HG02642 (cell line): ENCODE data around the gene IPCEF1.
"Not testable (repeated sequence)": the region's sequence is repeated elsewhere in the genome, so short reads cannot be mapped to it uniquely, and the experiment has no call there.

Experiments
- ATAC-seq: cut with Tn5 transposase; IDR thresholded peaks from one replicate; pipeline ENCODE4 v1.9.1; 2021; ENCODE audit warnings: mild to moderate bottlenecking; ENCODE audit not compliant: unreplicated experiment, poor library complexity

Gene IPCEF1

DNA sequence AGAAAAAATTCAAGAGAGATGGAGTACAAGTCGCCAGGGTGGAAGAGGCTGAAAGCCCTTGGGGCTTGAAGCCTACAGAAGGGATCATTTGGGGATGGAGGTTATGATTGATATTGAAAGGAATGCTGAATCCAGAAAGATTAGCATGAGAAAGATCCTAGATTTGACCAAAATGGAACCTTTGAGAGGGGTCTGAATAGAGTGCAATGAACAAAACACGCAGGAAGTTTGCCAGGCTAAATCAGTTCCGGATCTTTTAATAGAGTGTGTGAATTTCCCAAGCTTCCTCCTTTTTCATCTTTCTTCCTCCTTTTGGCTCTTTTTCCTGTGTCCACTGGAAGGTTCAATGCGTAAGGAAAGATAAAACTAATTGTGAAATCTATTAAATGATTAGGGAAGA is 15.3 kb downstream of the IPCEF1 start:
- ATAC-seq, result no peak

DNA sequence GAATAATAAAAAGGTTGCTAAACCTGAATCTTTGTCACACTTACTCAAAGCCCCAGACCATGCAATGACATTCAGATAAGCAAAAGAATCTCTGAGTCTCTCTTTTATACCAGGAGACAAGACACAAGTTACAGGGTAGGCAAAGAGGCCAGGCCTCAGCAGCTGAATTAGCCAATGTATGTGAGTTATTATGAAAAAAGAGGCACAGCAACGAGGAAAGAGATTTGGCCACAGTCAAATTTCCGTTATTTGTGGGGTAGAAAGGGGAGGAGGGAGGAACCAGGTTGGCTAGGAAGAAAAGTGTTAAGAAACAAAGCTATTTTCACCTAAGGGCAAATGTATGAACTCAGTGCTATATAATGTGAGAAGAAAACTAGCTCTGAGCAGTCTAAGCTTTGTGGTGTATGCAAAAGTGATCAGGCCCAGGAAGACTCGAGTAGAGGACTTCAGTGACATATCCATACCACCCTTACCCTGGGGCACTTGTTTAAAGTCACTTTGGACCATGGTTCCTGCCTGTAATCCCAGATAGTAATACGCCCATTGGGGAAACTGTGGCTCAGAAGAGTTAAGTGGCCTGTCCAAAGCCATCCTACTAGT is 19.1 kb downstream of the IPCEF1 start:
- no peak for ATAC-seq

DNA sequence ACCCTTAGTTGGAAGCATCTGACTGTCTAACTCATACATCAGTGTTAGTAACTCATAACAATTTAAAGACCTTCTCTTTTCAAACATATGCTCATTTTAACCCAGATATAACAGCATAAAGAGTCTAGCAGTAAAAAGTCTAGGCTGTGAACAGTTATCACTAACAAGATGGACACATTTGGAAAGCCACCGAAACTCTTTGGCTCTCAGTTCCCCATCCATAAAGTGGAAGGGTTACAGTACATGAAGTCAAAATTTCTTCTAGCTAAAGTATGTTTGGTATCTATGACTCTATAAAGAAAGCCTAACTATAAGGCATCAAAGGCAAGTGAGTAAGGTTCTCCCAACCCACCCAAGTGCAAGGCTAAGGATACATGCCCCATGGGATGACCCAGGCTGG is 22.5 kb downstream of the IPCEF1 start:
- ATAC-seq, result not testable (repeated sequence)

DNA sequence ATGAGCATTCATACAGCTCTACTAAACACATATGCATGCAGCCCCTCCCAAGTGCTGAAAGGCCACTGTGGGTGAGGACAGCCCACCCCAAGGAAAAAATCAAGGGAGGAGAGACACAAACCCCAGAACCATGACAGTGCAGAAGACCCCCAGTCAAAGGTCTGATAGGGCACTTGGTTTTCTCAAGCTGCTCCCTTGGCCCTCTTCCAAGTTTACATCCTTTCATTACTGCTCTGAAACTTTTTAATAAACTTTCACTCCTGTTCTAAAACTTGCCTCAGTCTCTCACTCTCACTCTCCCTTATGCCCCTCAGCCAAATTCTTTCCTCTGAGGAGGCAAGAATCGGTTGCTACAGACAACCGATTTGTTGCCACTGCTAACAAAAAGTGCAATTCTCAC is 24.9 kb downstream of the IPCEF1 start:
- no peak for ATAC-seq

DNA sequence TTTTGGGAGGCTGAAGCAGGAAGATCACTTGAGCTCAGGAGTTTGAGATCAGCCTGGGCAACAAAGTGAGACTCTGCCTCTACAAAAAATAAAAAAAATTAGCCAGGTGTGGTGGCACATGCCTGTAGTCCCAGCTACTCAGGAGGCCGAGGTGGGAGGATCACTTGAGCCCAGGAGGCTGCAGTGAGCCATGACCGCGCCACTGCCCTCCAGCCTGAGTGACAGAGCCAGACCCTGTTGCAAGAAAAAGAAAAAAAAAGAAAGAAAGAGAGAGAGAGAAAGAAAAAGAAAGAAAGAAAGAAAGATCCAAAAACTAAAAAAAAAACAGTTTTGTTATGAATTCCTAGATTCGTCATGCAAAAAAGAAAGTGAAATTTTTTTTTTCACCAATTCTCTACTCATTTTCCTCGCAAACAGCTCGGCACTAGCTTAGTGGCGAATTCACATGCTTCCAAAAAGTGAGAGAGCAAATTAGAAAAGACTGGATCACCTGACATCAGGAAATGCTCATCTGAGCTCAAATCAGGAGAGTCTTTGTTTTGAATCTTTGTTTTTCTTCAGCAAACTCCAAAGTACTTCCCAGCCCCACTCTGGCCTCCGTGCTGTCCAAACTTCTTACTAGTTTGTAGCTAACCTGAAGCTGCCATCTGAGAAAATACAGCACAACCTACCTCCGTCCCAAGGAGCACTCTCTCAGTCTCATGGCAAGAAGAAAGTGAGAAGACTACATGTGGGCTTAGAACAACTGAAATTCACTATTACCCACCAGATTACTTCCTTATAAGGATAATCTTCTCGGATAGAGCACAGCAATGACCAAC is 27.0 kb downstream of the IPCEF1 start:
- ATAC-seq, result no peak

DNA sequence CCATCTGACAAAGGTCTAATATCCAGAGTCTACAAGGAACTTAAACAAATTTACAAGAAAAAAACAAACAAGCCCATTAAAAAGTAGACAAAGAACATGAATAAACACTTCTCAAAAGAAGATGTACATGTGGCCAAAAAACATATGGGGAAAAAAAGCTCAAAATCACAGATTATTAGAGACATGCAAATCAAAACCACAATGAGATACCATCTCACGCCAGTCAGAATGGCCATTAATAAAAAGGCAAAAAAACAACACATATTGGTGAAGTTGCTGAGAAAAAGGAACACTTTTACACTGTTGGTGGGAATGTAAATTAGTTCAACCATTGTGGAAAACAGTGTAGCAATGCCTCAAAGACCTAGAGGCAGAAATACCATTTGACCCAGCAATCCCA is 29.3 kb downstream of the IPCEF1 start:
- not testable (repeated sequence) for ATAC-seq

DNA sequence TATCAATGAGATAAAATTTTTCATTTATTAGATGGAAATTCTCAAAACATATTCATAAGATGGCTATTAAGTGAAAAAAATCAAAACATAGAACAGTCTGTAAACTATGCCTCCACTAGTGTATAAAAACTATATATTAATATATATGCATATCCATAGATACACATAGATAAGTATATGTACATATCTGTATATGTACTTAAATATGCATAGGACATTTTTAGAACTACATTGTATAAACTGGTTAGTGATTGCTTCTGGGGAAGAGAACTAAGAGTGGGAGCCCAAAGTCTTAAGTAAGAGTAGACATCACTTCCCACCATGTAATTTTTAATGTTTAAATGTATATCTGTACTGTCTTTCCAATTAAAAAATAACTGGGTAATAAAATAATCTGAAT is 31.5 kb downstream of the IPCEF1 start:
- ATAC-seq, result no peak

DNA sequence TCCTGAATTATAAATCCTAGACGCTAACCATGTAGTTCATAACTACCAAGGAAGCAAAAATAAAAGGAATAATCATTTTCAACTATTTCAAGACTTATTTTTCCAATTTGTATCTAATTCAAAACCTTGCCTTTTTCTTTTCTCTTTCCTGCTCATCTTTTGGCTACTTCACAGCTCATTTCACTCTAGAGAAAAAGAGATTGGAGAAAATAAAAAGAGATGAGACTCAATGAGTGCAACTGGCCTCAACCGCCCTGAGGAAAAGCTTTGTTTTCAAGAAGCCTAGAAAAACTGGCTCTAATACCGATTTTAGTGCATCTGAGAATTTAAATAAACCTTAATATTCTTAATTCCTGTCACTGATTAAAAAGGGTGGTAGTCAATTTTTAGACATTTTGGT is 36.4 kb downstream of the IPCEF1 start:
- no peak for ATAC-seq

DNA sequence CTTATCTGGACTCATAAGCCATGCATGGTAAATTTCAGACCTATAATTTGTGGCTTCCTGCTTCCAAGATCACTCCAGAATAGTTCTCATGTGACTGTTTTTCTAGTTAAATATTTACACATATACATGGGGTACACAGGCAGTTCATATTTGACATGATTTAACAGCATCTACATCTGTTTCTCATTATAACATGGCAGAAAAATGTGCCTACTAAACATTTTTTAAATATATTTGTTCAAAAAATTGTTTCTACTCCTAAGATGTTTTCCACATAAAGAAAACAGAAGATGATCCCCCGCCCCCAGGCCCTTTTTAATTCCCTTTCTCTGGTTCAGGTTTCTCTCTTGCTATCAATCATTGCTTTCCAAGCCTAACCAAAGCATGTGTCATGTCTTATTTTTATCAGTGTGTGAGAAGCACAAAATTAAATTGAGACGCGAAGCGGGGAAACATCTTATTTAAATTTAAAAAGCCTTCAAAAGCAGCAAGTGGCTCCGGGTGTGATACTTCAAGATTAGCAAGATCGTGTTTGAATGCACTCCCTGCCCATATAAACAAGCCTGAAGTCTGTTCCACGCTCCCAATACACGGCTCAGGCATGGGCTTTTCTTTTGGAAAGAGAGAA is 37.3 kb downstream of the IPCEF1 start:
- peak; percentile 42 for ATAC-seq

DNA sequence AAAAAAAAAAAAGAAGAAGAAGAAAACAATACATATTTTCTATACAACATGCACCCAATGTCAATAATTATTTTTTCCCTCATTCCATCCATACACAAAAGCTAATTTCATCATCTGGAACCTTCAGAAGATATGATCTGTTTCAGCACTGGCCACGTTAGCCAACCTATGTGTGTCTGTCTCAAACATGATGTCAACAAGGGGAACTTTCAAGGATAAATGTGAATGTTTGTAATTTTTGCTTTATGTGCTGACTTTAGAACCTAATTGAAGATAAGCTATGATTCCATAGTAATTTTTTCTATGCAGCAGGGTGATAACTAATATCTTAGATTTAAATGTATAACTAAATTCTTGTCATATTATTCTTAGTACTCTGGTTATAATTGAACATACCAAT is 37.9 kb downstream of the IPCEF1 start:
- ATAC-seq, result no peak

DNA sequence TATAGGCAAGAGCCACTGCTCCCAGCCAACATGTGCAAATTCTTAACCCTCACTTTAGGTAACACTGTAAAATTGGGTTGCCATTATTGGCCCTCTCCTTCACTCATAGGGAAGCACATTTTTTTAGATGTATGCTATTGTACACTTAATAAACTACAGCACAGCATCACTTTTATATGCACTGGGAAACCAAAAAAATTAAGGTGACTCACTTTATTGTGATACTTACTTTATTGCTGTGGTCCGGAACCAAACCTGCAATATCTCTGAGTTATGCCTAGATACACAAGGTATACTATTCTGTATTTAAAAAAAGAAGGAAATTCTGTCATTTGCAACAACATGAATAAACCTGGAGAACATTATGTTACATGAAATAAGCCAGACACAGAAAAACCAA is 40.5 kb downstream of the IPCEF1 start:
- no peak for ATAC-seq

DNA sequence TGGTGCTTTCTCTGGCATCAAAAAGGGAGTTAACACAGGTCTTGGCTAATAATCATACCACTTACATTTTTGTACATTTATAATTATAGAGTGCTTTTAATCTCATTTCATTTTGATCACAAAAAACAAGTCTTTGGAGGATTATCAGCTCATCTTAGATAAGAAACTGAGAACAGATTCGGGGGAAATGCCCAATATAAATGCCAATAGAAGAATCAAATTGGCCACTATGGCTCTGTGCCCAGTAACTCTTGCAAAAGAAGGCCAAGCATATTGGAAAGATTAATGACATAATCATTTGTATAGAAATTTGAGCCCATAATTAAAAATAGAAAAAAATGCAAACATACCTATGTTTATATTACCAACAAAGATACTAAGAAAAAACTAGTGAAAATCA is 42.5 kb downstream of the IPCEF1 start:
- ATAC-seq, result no peak

DNA sequence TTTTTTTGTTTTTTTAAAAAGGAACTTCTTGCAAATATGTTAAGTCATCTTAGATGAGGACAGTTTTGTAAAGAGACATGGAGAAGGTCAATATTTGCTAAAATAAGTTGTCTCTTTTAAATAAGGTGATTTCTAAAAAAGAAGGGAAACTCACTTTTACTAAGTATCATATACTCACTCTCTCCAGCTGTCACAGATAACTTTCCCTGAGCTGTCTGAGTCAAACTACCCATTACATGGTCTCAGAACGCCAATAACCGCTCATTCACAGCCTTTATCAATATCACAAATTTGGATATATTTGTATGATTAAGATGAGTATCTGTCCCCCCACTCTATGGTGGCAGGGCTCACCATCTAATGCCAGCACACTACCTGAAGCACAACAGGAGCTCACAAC is 47.6 kb downstream of the IPCEF1 start:
- ATAC-seq, result no peak

DNA sequence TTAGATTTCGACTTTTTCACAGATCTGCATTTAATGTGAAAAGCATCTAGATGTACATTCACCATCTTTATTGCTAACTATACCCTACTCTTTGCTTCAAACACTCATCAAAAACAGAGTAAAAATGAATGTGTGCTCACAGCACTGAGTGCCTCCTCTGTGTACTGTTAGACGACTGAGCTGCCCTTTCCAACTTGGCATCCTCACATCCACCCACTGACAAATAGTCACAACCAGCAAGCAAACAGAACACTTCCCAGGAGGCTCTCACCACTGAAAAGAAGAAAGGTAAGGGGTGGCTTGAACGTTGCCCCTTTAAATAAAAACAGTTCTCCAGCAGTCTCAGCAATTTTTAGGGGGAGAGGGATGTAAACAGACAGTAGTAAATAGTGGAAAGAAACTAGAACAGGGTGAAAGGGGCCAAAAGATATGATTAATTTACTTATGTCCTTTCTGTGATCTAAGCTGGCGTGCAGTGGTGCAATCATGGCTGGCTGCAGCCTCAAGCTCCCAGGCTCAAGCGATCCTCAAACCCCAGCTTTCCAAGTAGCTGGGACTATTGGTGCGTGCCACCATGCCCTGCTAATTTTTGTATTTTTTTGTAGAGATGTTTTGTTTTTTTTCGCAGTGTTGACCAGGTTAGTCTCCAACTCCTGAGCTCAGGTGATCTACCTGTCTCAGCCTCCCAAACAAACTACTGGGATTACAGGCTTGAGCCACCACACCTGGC is 48.7 kb downstream of the IPCEF1 start:
- no peak for ATAC-seq

DNA sequence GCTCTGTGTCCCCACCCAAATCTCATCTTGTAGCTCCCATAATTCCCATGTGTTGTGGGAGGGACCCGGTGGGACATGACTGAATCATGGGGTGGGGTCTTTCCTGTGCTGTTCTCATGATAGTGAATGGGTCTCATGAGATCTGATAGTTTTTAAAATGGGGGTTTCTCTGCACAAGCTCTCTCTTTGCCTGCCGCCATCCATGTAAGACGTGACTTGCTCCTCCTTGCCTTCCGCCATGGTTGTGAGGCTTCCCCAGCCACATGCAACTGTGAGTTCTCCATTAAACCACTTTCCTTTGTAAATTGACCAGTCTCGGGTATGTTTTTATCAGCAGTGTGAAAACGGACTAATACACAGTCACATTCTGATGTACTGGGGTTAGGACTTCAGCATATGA is 49.5 kb downstream of the IPCEF1 start:
- ATAC-seq, result not testable (repeated sequence)

DNA sequence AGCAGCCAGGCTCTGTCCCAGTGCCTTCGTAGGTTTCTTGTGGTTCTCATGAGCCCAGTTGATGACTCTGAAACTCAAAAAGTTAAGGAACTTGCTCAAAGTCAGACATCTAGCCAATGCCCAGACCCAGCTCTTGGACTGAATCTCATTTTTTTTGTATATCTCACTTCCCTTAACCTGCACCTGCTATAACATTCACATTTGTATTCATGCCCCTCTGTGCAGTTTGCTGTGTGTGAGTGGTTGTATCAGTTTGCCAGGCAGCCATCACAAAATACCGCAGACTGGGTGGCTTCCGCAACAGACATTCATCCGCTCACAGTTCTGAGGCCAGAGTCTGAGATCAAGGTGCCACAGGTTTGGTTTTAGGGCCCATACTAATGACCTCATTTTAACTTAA is 49.9 kb downstream of the IPCEF1 start:
- ATAC-seq, result peak; percentile 48

DNA sequence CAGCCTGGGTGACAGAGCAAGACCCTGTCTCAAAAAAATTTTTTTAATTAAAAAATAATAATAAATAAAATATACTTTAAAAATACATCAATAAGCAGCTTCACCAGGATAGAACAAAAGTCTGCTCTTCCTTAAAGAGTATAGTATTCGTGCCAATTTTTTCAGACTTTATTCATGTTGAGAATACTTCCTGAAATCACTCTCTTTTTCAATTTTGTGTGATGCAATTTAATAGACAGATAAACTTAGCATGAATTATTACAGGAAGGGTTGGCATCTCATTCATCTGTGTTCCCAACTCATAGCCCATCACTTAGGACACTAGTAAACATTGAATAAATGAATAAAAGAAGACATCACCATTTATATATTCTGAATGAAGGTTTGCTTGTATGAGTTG is 52.4 kb downstream of the IPCEF1 start:
- no peak for ATAC-seq

DNA sequence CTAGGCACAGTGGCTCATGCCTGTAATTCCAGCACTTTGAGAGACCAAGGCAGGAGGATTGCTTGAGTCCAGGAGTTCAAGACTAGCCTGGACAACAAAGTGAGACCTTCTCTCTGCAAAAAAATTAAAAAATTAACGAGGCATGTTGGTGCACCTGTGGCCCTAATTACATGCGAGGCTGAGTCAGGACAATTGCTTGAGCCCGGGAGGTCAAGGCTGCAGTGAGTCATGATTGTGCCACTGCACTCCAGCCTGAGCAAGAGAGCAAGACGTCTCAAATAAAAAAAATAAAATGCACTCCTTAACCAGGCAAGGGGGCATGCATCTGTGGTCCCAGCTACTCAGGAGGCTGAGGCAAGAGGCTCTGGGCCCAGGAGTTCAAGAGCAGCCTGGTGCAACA is 53.0 kb downstream of the IPCEF1 start:
- not testable (repeated sequence) for ATAC-seq

DNA sequence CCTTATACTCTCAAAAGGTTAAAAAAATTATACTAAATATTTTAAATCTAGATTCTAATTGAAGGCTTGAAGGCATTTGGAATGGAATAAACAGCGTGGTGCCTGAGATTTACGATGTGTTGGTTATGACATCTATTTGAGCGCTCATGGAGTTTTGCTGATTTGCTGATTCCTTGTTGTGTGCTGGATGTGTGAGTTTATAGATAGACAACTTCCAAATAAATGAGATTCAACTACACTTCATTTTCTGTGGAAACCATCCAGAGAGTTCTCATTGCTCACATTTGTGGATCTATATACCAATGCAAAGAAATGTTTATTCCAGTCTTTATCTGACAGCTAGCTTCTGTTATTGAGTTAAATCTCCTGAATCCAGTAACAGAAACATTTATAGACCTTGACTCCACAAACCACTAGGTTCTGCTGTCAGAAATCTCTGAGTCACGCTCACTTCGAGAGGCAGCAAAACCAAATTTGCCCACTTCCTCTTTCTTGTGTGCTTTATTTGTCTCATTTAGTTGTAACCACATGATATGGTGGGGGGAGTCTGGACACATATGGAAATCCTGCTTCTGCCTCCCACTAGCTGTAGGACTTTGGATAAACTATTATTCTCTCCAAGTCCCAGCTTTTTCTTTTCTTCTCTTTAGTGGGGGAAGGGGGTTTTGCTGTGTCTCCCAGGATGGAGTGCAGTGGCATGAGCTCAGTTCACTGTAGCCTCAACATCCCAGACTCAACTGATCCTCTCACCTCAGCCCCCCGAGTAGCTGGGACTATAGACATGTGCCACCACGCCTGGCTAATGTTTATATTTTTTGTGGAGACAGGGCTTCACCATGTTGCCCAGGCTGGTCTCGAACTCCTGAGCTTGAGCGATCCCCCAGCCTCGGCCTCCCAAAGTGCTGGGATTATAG is 54.5 kb downstream of the IPCEF1 start:
- peak; percentile 91 for ATAC-seq

DNA sequence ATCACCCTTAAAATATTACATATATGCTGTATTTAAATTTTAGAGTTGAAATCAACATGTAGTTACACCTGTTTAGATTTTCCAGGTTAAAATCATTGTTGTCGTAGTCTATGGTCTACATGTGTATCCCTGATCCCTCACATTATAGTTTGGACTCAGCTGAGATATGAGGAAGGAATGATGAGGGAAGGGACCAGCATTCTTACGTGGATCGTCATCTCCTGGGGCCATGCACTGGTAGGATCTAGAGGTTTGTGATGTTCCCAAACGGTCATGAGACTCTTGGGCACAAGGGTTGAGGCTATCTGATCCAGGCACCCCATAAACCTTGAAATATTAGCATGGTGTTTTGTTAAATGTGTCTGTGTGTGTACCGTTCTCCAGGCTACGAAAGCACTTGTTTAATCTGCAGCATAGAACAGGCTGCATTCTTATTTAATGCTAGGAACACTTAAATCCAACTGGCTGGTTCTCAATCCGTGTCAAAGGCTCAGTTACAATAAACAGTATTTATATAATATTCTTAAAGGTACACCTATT is 55.4 kb downstream of the IPCEF1 start:
- ATAC-seq, result no peak
